Omental fat pad (tissue), 4 donors: ENCODE results near the gene GUCD1. TPM values are rescaled to one million over a fixed set of nuclear protein-coding genes. Genes with fewer than 3 reads are reported as not detected.
"Not testable (repeated sequence)": the region's sequence is repeated elsewhere in the genome, so short reads cannot be mapped to it uniquely, and the experiment has no call there.

Source experiments
- ATAC-seq: fragments of 150-250 bp; one replicate; pipeline ENCODE4 v1.9.1; 2016; ENCODE audit warnings: mild to moderate bottlenecking, moderate library complexity; ENCODE audit not compliant: low FRiP score
- DNase-seq: peaks from one replicate; pipeline ENCODE4 v3.0.0-alpha.2; 2019; ENCODE audit warnings: low spot score
- CTCF ChIP-seq, 3 donors: fragments of 450-650 bp; IDR thresholded peaks; one replicate each; pipeline ENCODE4 v1.5.1; 2016 to 2017; ENCODE audit warnings: antibody characterized with exemption in 3 of 3, mild to moderate bottlenecking in 3 of 3, moderate library complexity in 2 of 3
- total RNA-seq, 4 donors: library from RNA; depleted of rRNA; stranded (reverse); fragments of >200 nt; gene quantifications; one replicate each; pipeline ENCODE4 v1.1.0, GENCODE V29; 2016

Gene GUCD1
- total RNA-seq: 100 to 1,000 TPM; 105 to 179 (median 171) TPM

- no peak for TF ChIP-seq CTCF (IDR thresholded peaks at IDR 0.05)
- DNase-seq (no peak), ATAC-seq (peak; percentile 21)
Observed at GRCh38 chr22:24554313-24555164, at the start of gene GUCD1. GUCD1 (minus strand) TSS chr22:24555138; CDS start chr22:24554991, 147 bp downstream.

GRCh38 chr22:24603770-24604629 is 49.1 kb upstream of the GUCD1 start:
- not testable (repeated sequence) for DNase-seq
- peak; percentile 35 for ATAC-seq

GRCh38 chr22:24602847-24603769 is 48.2 kb upstream of the GUCD1 start, which contains the start of gene GGT1:
GGT1 (plus strand) TSS chr22:24603193; CDS start chr22:24611082, 7,889 bp downstream.
- not testable (repeated sequence) for DNase-seq

GRCh38 chr22:24602105-24602749 is 47.3 kb upstream of the GUCD1 start:
- ATAC-seq: peak; percentile 11
- not testable (repeated sequence) for DNase-seq

More at GRCh38 chr22:24602847-24603769, 48.2 kb upstream of the GUCD1 start, which contains the start of gene GGT1:
- ATAC-seq: not testable (repeated sequence)

GRCh38 chr22:24601217-24602104 is 46.5 kb upstream of the GUCD1 start:
- peak; percentile 11 for ATAC-seq
- no peak for TF ChIP-seq CTCF (IDR thresholded peaks at IDR 0.05)
- DNase-seq: no peak

GRCh38 chr22:24599958-24600715 is 45.2 kb upstream of the GUCD1 start:
- not testable (repeated sequence) for ATAC-seq, DNase-seq

GRCh38 chr22:24599514-24599913 is 44.6 kb upstream of the GUCD1 start:
- TF ChIP-seq CTCF (IDR thresholded peaks at IDR 0.05): no peak
- ATAC-seq (no peak), DNase-seq (no peak)

- DNase-seq, ATAC-seq: not testable (repeated sequence)
Observed at GRCh38 chr22:24597076-24597475, 42.1 kb upstream of the GUCD1 start.
